HG03175 (cell line): ENCODE results near the gene CEP162.
A peak's percentile ranks its signal among the peaks of the same experiment; 100 is the strongest.
"Not testable (repeated sequence)": the region's sequence is repeated elsewhere in the genome, so short reads cannot be mapped to it uniquely, and the experiment has no call there.

Experiments
- ATAC-seq: cut with Tn5 transposase; IDR thresholded peaks from one replicate; pipeline ENCODE4 v1.9.1; 2021; ENCODE audit warnings: mild to moderate bottlenecking, moderate library complexity; ENCODE audit not compliant: unreplicated experiment

Gene CEP162

GRCh38 chr6:84151669-84152068 lies 75.8 kb downstream of the CEP162 start:
- ATAC-seq, result no peak

GRCh38 chr6:84150705-84151104 lies 76.7 kb downstream of the CEP162 start:
- ATAC-seq, result peak; percentile 65

GRCh38 chr6:84141521-84141920 lies 85.9 kb downstream of the CEP162 start:
- no peak for ATAC-seq

- ATAC-seq, result no peak
These were observed 88.1 kb downstream of the CEP162 start for GRCh38 chr6:84139311-84139710.

- no peak for ATAC-seq
These were observed 89.4 kb downstream of the CEP162 start for GRCh38 chr6:84137989-84138575.

GRCh38 chr6:84137051-84137375 lies 90.4 kb downstream of the CEP162 start:
- ATAC-seq, result no peak

- no peak for ATAC-seq
These were observed 90.9 kb downstream of the CEP162 start for GRCh38 chr6:84136364-84137050.

- no peak for ATAC-seq
These were observed 92.2 kb downstream of the CEP162 start for GRCh38 chr6:84135291-84135690.

GRCh38 chr6:84133385-84133784 lies 94.1 kb downstream of the CEP162 start:
- ATAC-seq, result not testable (repeated sequence)

- not testable (repeated sequence) for ATAC-seq
These were observed 97.9 kb downstream of the CEP162 start for GRCh38 chr6:84129588-84129987.

GRCh38 chr6:84123186-84123585 lies 104.3 kb downstream of the CEP162 start:
- ATAC-seq, result no peak

- no peak for ATAC-seq
These were observed 108.2 kb downstream of the CEP162 start for GRCh38 chr6:84119277-84119676.

- ATAC-seq, result no peak
These were observed 109.3 kb downstream of the CEP162 start for GRCh38 chr6:84118191-84118590.

GRCh38 chr6:84114933-84115594 lies 112.4 kb downstream of the CEP162 start:
- ATAC-seq, result not testable (repeated sequence)

- not testable (repeated sequence) for ATAC-seq
These were observed 116.1 kb downstream of the CEP162 start for GRCh38 chr6:84111351-84111750.

GRCh38 chr6:84107495-84107894 lies 119.9 kb downstream of the CEP162 start:
- no peak for ATAC-seq

- not testable (repeated sequence) for ATAC-seq
These were observed 122.1 kb downstream of the CEP162 start for GRCh38 chr6:84105215-84105924.

GRCh38 chr6:84103029-84103428 lies 124.4 kb downstream of the CEP162 start:
- ATAC-seq, result no peak

GRCh38 chr6:84095156-84095555 lies 132.3 kb downstream of the CEP162 start:
- no peak for ATAC-seq

- peak; percentile 63 for ATAC-seq
These were observed 133.7 kb downstream of the CEP162 start for GRCh38 chr6:84093441-84094435.
